GM12872 (cell line): Measurements from ENCODE around the gene ZMYND8.

Source experiments
- TF ChIP-seq, protein P1 (sequence below): IDR thresholded peaks from 3 replicates; pipeline ENCODE4 v1.5.1; 2011; ENCODE audit warnings: low read depth, mild to moderate bottlenecking, low read length, moderate library complexity; ENCODE audit not compliant: insufficient read depth

Gene ZMYND8

DNA sequence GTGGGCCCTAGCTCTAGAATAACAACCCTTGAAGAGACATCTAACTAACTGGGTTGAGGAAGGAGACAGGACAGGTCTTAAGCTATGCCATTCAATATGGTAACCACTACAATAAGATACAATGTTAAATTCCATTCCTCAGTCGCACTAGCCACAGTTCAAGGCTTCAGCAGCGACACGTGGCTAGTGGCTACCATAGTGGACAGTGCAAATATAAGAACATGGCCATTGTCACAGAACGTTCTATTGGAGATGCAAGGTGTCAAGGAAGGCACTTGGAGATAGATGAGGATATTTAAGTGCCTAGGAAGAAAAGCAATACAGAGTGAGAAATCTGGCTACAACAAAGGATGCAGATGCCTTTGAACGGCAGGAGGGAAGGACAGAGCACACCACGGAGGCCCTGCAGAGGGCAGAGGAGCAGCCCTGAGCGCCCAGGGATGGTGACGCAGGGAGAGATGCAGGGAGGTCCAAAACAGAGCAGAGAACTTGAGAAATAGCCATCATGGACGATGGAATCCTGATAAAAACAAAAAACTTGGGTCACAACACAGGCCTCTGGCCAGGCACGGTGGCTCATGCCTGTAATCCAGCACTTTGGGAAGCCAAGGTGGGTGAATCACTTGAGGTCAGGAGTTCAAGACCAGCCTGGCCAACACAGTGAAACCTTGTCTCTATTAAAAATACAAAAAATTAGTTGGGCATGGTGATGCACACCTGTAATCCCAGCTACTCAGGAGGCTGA is 140.7 kb downstream of the ZMYND8 start:
- TF ChIP-seq, protein P1, sequence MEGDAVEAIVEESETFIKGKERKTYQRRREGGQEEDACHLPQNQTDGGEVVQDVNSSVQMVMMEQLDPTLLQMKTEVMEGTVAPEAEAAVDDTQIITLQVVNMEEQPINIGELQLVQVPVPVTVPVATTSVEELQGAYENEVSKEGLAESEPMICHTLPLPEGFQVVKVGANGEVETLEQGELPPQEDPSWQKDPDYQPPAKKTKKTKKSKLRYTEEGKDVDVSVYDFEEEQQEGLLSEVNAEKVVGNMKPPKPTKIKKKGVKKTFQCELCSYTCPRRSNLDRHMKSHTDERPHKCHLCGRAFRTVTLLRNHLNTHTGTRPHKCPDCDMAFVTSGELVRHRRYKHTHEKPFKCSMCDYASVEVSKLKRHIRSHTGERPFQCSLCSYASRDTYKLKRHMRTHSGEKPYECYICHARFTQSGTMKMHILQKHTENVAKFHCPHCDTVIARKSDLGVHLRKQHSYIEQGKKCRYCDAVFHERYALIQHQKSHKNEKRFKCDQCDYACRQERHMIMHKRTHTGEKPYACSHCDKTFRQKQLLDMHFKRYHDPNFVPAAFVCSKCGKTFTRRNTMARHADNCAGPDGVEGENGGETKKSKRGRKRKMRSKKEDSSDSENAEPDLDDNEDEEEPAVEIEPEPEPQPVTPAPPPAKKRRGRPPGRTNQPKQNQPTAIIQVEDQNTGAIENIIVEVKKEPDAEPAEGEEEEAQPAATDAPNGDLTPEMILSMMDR = no peak

DNA sequence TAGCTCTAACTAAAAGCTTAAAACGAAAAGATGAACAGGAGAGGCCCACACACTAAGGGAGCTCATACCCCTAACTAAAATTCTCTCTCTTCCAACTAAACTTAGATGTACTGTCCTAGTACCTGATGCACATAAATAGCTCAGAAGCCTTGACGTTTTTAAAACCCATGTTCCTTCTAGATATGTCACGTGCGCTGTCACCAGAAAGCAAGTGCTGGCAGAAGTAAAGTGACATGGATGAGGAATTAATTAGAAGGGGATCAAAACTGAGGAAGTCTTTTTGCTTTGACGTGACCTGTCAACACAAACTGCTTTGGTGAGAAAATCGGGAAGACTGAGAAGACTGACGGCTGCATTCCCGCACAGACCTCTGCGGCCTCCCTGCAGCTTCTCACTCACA is 142.5 kb downstream of the ZMYND8 start:
- TF ChIP-seq, protein P1 = no peak

DNA sequence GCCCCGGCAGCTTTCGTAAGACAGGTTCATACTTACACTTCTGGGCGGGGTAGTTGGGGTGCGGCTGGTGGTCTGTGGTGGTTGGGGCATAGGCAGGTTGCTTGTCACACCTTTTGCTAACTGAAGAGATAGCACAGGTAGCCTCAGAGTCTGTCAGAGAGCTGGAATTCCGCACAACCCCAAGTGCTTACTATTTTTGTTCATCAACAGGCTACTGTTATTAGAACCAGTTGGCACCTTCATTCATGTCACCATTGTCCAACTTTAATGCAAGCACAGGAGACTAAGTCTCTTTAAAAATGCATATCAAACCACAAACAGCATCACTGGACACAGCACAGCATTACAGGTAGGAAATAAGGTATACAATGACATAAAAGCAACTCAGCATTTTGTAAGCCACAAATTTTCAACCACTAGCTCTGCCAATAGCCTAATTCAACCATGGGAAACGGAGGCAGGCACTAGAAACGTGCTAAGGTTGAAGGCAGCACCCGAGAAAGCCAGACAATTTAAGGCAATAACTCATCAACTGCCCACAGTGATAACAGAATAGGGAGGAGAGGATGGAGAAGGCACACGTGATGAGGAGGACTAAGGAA is 143.8 kb downstream of the ZMYND8 start:
- TF ChIP-seq, protein P1 = no peak

DNA sequence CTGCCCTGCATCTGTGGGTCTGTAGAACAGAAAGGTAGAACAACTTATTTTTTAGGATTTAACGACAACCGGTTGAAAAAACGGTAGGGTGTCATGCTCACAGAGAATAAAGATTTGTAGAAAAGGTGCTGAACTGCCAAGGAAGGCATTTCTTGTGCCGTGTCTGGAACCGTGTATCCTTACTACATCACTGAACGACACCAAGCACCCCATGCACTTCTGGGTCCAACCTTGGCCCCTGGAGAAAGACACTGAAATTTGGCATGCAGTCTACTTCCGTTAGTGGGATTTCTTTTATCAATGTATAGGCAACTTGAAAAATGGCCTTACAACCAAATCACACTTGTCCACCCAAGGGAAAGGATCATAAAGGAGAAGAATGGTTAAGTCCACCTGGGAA is 145.5 kb downstream of the ZMYND8 start:
- TF ChIP-seq, protein P1 = no peak

GRCh38 chr20:47210470-47210869 is 146.0 kb downstream of the ZMYND8 start:
- TF ChIP-seq, protein P1 = no peak

DNA sequence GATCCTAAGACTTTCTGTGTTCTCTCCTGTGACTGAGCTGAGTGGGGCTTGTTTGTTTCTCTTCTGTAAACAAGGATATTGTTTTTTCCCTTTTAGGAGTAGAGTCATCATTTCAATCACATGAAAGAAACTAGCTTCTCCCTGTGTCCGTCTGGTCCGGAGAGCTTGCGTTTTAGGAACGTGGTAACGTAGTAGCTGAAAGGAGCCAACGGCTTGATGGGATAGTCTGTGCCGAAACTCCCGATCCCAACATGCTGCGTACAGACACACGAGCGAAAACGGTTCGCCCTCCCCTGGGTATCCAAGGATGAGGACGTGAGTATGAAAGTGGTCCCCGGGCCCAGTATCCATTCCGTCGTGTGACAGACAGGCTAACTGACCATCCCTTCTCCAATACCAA is 146.5 kb downstream of the ZMYND8 start:
- TF ChIP-seq, protein P1 = no peak

DNA sequence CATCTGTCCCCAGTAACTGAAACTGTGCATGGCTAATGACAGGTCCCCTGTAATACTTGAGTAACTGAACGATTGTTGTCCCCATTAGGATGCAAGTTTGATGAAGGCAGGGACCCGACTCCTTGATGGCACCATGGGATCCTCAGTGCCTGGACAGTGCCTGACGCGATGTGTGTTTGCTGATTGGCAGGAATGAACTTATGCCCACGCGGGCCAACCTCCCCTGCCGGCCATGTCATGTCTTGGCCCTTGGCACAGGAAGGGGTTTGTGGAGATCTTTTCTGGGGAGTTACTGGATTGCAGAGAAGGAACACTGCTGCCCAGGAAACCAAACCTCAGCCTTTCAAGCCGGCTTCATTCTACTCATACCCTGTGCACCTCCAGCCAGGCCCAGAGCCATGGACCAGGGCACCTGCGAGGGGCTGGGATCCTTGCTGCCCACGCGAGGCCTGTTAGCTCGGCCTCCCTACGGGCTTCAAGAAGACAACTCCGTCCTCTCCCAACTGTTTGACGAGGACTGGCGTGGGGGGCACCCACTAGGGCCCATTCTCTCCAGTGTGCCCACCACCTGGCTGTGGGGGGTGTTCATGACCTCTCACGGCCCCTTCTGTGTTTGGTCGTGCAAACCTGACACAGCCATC is 147.8 kb downstream of the ZMYND8 start:
- TF ChIP-seq, protein P1 = no peak
